ENCODE measurements around the gene ACOXL.

The ACOXL gene

DNA sequence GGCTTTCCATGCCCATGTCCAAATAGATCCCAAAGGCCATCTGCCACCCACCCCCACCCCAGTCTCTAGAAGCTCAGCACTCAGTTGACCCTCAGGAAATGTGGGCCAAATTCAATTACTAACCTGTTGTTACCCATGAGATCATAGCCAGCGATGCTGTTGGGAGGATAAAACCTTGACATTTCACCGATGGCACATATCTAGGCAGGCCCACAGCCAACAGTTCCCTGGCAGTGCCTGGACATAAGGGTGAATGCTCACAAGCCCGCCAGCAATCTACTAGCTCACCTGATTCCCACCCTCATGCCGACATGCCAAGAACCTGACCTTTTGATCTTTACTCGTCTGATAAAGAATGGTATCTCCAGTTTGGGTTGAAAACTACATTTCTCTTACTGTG is 11.8 kb upstream of the ACOXL start:
- no peak for DNase-seq

DNA sequence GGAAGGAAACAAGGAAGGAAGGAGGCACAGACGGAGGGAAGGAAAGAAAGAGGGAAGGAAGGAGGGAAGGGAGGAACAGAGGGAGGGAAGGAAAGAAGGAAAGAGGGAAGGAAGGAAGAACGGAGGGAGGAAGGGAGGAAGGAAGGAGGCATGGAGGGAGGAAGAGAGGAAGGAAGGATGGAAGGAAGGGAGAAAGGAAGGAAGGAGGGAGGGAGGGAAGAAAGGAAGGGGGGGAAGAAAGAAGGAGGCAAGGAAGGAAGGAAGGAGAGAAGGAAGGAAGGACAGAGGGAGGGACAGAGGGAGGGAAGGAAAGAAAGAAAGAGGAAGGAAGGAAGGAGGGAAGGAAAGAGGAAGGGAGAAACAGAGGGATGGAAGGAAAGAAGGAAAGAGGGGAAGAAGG is 7.6 kb upstream of the ACOXL start:
- DNase-seq: no peak

DNA sequence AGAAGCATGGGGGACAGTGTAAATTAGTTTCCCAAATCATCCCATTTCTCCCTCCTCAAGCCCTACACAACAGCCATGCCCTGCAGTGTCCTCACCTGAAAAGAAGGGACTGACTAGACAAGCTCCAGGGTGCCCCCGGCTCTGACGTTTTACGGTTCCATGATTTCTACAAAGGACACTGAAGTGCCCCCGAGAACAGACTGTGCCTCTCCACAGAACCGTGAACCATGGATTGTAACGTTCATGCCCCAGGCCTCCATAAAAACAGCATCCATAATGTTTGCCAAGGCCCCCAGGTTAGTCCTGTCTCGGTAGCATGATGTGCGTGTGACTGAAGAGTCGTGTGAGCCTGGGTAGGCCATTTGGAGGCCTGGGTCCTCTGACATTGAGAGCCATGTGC is 7.0 kb upstream of the ACOXL start:
- DNase-seq: no peak

DNA sequence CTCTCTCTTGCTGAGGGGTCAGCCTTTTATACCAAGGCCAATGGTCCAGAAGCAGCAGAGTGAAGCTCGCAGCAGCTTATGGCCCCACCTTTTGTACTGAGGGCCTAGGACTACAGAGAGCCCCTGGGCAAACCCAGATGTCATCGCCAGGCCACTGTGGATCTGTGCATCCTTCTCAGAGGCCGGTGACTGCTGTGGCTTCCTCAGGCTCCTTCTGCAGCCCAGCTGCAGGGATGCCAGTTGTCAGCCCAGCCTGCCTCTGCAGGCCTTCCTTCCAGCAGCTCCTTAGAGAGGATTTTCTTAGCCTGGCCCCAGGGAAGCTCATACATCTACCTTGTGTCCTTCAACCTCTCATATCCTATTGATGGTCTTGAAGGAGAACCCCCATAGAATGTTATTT is 6.5 kb upstream of the ACOXL start:
- no peak for DNase-seq

DNA sequence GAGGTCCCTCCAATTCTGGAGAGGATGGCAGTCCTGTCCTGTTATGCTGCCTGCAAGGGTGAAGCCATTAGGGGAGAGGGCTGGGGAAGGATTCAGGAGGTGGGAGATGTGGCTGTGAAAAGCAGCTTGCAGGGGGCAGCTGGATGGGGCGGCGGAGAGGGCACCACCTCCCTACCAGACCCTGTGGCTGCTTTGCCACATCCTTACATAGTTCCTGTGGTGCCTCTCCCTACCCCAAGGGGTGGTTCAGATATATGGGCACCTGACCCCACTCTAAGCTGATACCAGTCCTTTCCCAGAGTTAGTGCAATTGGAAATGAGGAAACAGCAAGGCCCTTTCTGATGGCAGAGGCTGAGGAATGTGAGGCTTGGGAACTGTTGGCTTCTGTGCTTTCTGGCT is 6.1 kb upstream of the ACOXL start:
- DNase-seq: no peak

DNA sequence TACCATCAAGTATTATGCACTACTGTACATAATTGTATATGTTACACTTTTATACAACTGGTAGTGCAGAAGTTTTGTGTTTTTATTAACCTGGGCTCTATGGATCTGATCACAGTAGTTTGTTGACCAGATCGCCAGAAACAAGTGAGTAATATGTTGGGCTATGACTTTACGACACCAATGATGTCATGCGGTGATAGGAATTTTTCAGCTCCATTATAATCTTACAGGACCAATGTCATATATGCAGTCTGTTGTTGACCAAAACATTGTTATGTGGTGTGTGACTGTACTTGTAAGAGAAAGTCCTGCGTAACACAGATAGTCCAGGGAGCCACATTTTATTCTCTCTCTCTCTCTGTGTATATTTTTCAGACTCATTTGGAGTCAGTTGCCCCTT is 4.5 kb upstream of the ACOXL start:
- no peak for DNase-seq

DNA sequence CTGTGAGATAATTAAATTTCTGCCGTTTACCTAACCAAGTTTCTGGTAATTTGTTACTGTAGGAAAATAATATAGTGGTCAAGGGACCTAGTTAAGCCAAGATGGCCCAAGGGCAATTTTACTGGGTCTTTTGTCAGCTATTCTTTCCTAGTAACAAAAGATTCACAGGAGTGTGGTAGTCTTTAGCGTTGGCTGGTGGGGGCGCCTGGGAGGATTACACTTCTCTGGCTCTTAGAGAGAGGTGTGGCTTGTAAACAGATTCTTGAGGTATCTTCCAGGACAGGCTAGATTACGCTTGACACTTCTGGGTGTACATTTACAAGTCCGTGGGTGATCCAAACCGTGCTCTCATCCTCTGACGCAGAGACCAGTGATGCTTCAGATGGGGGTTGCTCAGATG is 3.3 kb upstream of the ACOXL start:
- no peak for DNase-seq

DNA sequence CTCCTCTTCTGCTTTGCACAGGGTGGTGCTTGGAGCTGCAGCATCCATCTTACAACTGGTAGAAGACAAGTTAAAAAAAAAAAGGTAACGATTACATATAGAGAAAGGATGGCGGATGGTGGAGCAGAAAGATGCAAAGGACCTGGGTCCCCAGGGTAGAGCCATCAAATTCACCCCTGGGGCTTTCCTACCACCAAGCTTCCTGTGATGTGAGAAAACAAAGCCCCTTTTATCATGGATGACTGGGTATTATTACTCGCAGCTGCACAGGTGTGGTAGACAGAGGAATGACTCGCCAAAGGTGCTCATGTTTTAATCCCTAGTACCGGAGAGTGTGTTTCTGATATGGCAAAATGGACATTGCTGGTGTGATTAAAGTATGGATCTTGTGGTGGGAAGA is 1.3 kb upstream of the ACOXL start:
- DNase-seq: no peak

DNA sequence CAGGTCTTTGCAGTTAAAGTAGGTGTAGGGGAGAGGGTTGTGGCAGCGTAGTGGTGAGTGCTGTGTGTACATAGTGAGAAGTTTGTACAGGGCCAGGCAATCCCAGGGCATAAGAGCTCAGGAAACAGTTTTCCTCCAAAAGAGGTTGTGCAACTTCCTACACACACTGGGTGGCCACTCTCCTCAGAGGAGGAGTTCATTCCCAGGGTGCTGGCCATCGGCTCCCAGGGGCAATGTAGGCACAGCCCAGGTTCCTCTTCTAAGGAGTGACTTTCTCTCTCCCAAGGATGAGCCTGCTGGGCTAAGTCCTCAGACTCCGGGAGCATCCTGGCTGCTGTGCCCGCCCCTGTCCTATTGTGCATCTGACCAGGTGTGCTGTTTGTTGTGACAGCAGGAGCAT is 3.0 kb downstream of the ACOXL start:
- no peak for DNase-seq

DNA sequence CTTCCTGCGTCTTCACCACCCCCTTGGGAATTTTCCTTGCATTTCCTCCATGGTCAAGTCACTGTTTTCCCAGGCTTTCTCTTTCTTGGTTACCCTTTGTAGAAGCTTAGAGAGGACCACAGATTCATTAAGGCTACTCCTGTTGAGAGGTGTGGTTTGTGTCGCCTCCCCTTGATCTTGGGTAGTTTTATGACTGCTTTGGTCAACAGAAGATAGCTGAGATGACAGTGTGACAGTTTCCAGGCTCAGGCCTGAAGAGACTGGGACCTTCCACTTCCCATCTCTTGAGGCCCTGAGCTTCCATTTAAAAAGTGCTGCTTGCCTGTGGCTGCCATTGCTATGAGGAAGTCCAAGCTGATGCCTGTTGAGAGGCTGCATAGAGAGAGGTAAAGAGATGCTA is 5.4 kb downstream of the ACOXL start:
- DNase-seq: no peak

DNA sequence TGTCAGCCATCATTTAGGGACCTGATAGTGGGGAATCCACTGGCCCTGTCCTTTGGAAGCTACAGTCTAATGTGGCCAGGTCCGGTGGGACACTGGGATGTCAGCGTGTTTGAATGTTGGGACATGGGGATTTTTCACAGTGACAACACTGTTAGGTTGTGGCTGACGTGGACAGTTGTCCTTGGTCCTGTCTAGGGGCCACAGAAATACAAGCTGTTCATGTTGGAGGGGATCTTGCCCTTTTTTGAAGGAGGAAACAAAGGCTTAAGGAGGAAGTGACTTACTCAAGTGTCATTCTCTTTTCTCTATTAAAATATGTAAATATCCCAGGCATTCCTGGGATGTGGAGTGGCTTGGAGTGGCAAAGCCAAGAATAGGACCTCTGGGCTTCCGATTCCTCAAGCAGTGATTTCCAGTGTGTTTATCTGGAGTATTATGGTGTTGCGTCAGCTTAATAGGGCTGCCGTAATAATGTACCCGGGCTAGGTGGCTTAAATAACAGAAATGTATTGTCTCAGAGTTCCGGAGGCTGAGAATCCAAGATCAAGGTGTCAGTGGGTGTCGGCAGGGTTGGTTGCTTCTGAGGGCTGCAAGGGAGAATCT is 8.5 kb downstream of the ACOXL start:
- DNase-seq: no peak

DNA sequence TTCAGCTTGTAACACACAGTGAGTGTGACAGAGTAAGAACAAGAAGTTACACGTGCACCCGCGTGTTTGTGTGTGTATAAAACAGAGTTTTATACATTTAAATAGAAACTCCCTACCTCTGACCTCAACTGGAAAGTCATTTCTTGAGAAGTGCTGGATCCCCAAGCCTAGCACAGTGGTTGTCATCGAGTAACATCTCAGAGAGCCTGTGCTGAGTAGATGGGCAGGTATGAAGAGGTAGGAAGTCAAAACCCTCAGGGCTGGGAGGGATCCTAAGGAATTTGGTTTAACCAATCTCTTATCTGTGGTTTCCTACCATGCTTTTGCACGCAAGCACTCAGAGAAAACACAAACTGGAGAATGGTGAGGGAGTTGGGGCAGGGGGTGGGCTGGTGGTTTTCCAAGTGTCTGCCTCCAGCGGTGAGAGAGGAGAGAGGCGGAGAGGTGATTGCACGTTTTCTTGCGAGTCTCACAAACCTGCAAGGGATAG is 9.2 kb downstream of the ACOXL start:
- peak; percentile 5 for DNase-seq

DNA sequence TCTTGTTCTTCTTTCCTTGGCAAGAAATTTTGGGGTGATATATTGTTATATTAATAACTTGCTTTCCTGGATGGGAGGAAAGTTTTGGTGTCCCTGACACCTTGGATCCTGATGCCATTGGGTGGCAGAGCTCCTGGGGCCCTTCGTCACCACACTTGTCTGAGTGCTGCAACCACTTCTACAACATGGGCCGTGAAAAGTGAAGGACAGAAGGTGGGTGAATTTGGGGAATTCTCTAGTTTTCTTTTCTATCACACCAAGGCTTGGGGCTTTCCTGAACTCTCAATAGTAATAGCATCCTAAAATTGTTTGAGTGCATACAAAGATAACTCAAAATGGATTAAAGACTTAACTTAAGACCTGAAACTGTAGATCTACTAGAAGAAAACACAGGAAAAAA is 10.0 kb downstream of the ACOXL start:
- DNase-seq: no peak

DNA sequence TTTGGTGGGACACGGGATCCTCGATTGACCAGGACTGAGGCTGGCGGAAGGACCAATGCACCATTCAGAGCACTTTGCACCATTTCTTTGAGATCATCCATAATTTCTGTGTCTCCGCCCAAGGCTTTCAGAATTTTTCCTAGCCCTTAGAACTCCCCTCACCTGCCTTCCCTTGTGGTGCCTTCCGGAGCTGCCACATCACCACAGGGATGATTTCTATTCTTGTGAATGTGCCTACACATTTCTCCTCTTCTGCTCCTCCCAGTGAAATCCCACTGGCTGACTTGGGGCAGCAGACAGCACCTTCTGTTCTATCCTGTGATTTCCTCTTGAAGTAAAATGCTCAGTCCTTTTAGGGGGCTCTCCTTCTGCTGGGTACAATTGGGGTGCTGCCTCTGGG is 11.2 kb downstream of the ACOXL start:
- DNase-seq: no peak

DNA sequence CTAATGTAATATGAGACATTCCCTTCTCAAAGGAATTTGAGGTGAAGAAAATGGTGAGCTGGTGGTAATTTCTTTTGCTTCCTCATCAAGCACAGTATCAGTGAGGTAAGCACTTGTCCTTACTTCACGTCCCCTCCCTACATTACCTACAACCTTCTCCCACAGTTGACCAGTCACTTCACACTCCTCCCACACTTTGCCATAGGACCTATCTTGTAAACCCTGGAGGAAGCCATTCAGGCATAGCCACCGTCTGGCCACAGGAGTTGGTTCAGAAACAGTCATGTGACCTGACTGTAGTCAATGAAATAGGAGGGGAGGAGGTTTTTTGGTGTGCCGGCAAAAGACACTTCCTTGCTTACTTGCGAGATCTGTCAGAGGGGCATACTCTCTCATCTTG is 12.1 kb downstream of the ACOXL start:
- no peak for DNase-seq

DNA sequence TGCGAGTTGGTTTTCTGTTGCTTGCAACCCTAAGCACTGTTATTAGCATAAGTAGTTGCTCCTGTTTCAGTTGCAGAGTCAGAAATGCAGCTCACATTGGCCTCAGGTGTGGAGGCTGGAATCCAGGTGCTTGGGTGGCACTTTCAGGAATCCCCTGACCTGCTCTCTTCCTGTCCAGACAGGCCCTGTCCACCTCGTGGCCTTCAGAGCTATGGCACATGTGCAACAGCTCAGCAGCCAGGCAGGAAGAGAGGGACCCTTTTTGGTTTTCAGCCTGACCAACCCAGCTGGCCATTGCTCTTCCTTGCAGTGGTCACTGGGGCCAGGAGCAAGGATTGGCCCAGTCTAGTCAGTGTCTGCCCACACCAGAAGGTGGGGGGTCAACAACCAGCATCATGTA is 12.7 kb downstream of the ACOXL start:
- no peak for DNase-seq

DNA sequence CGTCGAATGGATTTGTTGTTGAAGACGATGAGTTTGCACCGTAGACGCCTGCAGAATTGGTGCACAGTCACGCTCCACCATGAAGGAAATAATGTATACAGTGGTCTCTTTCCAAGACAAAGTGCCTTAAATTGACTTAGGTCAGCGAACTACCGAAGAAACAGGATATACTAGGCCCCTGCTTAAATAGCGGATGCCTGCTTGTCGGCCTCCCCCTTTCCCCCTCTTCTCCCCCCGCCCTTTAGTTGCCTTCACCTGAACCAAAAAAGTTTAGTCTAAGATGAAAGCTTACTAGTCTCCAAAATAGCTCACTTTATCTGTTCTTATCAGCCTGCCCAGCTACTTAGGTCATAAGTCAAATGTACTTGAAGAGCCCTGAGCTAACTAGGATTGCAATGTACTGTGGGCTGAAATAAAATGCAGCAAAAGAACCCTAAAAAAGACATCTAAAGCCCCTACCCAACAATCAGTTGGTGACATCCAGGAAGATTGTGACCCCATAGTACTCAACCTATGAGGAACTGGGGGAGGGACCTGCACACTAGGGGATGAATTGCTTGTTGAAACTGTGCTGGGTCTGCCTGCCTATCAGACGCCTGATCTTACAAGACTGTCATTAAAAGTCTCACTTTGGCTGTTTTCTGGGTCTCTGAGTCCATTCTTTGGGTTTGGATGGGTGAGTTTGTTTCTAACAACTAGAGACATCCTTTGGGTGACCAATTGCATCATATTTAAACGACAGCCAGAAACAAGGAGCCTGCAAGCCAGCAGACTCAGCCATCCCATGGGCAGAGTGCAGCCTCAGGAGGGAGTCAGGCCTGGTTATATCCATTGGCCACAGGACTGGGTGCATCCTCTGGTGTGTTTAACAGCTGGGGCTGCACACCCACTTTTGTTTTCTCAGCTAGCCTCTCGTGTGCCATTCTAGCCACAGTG is 14.5 kb downstream of the ACOXL start:
- no peak for DNase-seq

DNA sequence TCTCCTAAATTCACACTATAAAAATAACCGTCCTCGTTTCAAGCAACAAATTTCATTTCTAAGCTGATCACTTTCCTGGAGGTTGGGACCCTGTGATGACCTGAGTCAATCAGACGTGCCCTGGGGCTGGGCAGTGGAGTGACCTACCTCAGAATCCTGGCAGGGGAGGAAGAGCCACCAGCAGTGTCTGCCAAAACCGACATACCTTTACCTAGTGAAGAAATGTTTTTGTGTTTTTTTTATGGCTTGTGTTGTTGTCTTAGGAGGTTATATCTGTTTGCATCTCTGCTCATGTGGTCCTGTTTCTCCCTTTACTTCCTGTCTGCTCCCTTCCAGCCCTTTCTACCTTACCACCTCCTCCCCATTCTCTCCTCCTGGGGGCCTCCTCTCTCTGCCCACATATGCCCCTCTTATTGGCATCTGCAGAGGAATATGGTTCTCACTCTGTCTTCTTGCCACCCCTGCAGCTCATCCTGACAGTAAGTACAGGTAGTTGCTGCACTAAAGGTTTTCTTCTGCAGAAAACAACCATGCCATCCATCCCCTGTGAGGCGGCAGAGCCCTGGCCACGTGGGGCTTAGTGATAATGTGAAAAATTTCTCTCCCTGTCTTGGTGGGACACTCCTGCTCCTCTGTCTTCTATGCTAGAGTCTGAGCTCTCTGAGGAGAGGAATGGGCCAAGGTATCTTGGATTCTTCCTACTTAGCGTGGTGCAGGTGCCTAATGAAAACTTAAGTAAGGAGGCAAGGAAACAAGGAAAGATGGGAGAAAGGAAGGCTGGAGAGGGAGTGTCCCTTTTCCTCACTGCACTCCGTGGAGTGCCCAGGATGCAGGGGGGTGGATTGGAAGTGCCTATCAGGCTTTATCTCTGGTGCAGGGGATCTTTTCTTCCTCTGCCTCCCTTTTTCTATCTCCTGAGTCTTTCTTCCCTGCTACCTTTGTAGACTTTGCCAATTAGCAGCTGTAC is 15.4 kb downstream of the ACOXL start:
- peak; percentile 10 for DNase-seq

DNA sequence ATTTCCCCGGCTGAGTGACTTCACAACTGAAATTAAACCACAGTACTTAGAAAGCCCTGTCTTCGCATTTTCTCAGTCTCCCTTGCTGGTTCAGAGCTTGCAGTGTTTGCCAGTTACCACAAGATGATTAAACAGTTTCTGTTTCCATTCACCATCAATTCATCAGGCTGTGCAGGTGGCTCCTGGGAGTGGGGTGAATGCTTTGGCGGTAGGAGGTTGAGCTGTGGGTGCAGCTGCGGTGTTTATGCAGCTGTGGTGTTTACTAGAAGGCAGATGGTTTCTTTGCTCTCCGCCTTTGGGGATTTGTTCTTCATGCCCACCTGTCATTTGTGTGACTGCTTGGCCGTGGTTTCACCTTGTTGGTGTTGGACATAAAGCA is 16.1 kb downstream of the ACOXL start:
- peak; percentile 94 for DNase-seq

DNA sequence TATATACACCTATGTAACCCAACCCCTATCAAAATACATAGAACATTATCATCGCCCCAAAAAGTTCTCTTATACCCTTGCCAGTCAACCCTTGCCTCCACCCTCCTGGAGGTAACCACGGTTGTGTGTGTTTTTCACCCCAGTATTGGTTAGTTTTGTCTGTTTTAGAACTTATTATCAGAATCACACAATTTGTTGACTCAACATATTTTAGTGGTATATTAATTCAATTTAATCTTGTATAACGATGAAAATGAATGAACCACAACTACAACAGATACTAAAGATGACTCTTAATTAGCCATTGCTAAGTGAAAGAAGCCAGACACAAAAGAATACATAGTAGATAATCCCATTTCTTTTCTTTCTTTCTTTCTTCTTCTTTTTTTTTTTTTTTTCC is 19.3 kb downstream of the ACOXL start:
- no peak for DNase-seq

DNA sequence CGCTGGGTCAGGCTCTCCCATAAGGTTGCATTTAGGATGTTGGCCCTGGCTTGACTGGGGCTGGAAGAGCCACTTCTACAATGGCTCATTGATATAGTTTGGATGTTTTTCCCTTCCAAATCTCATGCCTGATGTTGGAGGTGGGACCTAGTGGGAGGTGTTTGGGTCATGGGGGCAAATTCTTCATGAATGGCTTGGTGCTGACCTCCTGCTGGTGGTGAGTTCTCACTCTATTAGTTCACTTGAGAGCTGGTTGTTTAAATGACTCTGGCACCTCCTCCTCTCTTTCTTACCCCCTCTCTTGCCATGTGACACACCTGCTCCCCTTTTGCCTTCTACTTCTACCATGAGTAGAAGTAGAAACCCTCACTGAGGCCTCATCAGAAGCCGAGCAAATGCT is 20.5 kb downstream of the ACOXL start:
- no peak for DNase-seq

DNA sequence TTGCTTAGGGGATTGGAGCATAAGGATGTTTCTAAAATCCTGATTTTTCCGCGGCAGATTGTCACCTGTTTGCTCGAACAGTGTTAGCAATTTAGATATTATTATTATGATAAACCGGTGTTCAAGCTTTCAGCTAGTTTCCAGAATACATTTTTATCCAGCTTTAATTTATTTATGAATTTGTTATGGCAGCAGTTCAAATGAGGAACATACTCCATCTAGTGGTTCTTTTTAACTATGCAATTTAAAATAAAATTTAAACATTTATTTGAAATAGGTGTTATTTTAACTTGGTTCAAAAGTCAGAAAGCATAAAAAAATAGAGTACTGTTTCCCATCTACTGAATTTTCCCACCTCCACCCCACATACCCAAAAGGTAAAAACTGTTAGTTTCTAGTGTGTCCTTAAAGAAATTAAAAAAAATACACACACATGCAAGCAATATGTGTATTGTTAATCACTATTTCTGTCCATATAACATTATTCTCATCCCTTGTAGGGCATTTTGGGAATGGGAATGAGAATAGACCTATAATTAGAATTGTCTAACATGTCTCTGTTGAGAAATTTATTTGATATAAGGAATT is 23.2 kb downstream of the ACOXL start:
- DNase-seq: no peak

DNA sequence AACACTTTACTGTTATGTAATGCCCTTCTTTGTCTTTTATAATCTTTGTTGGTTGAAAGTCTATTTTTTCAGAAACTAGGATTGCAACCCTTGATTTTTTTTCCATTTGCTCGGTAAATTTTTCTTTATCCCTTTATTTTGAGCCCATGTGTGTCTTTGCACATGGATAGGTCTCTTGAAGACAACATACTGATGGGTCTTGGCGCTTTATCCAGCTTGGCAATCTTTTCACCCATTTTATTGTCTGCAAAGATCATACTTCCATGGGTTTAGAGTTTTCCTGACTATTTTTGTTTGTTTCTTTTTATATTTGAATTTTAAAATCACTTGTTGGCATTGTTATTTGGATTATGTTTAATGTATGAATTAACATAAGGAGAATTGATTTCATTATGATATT is 27.0 kb downstream of the ACOXL start:
- no peak for DNase-seq

Data from activated CD4-positive, alpha-beta T cell treated with anti-CD3 and anti-CD28 coated beads, Interleukin-10, Interleukin-2, amounts not matched to agents 100 ng/mL and 50 ng/mL, durations not matched to agents 16 hours and 8 hours (primary cell).